ENCODE results near the gene LDHAL6B.
A peak's percentile ranks its signal among the peaks of the same experiment; 100 is the strongest.

The LDHAL6B gene

DNA sequence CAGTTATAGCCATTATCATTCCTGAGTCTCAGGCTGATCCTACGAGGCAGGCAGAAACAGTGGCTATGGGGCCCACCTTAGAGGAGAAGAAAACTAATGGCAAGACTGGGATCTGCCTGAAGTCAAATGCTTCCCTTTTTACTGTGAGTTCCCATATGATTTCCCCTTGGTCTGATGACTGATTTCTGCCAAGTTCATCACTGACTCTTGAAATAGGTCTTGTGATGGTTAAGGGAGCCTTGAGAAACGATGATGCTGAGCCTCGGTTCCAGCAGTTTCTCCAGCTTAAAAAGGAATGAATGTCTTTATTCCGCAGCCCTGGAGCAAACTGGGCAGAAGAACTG is 29.4 kb upstream of the LDHAL6B start:
- DNase-seq (ENCODE audit: low read depth), result peak; percentile 50

DNA sequence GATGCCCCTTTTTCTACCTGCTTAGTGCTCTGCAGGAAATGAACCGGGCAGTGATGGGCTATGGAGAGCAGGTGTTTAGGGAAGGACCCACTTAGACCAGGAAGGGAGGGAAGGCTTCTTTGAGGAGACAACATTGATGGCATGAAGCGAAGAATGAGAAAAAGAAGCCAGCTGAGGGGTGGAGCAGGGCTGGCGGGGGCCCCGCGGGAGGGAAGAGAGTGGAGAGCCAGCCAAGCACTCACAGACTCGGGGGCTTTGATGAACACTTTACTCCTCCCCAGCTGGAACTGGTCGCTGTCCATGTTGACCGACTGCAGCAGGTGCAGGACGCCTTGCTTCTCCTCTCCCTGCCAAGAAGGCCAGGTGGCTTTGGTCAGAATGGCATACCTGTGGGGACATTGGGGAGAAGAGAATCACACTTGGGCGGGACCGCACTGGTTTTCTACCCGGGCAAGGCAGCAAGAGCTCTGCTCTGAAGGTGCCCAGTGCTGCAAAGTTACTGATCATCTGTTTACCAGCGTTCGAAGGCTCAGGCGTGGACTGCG is 28.4 kb upstream of the LDHAL6B start:
- no peak for DNase-seq (ENCODE audit: low read depth)

GRCh38 chr15:59179717-59180116 is 26.9 kb upstream of the LDHAL6B start:
- DNase-seq (ENCODE audit: low read depth), result no peak

DNA sequence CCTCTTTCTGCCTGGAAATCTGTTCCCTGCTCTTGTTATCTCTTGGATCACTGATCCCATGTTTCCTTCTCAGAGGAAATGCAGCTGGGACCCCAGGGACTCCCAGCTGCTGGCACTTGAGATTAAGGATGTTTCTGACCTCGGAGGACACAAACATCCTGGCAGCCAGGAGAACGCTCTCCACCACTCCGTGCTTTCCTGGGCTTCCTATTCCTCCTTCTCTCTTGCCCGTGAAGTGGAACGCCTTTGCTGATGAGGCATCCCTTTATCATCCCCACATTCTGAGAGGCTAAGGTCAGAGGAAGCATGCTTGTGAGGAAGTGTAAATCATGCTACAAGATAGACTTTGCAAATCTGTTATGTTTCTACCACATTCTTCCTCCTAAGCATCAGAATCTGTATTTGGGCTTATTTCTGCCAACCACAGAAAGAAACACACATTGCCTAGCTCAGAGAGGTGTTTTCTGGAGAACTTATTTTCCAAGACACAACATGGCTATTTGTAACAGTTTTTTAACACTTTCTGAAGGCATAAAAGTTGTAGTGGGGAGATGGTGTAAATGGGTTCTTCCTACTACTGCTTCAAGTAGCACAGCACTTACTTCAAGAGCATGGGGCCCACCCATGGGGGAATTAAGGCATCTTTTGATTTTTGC is 25.6 kb upstream of the LDHAL6B start:
- peak; percentile 90 for DNase-seq (ENCODE audit: low read depth)

- DNase-seq (ENCODE audit: low read depth), result no peak
These were observed 20.9 kb upstream of the LDHAL6B start for GRCh38 chr15:59185725-59186124.

DNA sequence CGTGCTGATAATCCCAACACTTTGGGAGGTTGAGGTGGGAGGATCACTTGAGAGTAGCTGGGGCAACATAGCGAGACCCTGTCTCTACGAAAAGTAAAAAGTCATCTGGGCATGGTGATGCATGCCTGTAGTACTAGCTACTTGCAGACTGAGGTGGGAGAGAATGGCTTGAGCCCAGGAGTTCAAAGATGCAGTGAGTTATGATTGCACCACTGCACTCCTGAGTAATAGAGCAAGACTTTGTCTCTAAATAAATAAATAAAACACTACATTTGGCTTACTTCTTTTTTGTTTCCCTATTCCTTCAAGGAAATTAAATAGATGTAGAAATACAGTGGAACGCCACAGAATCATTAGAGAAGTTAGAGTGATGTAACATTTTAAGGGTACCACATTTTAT is 20.1 kb upstream of the LDHAL6B start:
- peak; percentile 86 for DNase-seq (ENCODE audit: low read depth)

GRCh38 chr15:59189241-59189640 is 17.4 kb upstream of the LDHAL6B start:
- no peak for DNase-seq (ENCODE audit: low read depth)

GRCh38 chr15:59190291-59190690 is 16.4 kb upstream of the LDHAL6B start:
- DNase-seq (ENCODE audit: low read depth), result peak; percentile 18

GRCh38 chr15:59191855-59192237 is 14.8 kb upstream of the LDHAL6B start:
- DNase-seq (ENCODE audit: low read depth), result peak; percentile 99

DNA sequence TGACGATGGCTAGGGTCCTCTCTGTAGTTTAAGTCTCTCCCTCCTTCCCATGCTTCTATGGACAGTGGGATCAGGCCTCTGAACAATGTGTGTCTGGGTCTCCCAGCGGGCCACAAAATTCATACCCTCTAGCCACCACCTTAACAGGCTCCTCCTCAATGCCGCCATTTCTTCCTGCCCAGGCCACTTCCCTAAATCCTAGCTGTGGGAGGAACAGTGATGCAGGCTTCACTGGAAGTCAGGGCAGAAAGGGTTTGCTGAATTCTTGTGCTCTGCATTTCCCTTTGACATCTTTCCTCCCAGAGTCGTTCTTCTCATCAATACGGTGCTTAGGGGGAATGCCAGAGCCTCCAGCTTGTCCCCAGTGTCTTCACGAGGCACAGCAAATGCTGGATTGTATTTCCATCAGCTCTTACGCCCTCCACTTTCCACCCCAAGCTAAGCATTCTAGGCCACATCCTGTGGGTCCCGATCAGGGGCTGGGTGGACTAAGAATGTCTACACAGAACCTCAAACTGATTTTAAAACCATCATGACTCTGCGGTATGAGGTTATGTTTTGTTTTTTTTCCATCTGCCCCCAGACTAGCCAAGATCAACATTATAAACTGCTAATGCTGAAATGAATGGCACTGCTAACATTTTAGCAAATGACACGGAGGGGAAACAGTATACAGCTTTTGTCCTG is 11.9 kb upstream of the LDHAL6B start:
- no peak for DNase-seq (ENCODE audit: low read depth)

GRCh38 chr15:59196416-59196815 is 10.2 kb upstream of the LDHAL6B start:
- DNase-seq (ENCODE audit: low read depth), result no peak

- no peak for DNase-seq (ENCODE audit: low read depth)
These were observed 9.2 kb upstream of the LDHAL6B start for GRCh38 chr15:59197454-59197853.

DNA sequence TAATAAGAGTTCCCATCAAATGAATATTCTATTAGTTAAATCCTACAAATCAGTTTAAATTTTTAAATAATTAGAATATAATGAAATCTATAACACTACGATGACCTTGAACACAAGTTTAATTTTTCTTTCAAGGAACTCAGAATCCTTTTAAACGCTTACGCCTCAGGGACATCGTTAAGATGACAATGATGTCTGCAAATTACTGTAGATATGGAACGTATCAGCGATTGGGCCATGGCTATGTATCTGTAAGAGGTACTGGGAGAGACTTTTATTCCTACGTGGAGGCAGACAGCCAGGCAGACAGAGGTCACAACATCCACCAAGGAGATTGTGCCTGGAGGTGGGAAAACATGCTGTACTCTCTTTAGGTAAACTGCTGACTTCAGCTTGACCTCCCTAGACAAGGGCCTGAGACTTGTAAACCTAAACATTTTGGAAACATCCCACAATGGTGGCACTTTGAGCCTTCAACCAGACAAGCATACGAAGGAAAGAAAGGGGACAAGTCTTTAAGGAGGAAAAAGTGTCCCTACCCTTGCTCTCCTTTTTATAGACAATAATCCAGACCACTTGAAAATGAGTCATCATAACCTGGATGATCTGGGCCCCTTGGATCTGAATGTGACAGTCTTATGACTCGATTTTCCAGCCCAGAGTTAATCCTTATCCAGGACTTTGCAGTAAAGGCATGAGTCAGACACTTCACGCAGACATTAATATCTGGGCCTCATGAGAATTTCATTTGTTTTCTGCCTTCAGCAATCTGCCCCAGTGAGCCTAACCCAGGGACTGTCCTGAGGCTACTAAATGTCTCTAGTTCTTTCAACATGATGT is 6.8 kb upstream of the LDHAL6B start:
- DNase-seq (ENCODE audit: low read depth), result peak; percentile 89

DNA sequence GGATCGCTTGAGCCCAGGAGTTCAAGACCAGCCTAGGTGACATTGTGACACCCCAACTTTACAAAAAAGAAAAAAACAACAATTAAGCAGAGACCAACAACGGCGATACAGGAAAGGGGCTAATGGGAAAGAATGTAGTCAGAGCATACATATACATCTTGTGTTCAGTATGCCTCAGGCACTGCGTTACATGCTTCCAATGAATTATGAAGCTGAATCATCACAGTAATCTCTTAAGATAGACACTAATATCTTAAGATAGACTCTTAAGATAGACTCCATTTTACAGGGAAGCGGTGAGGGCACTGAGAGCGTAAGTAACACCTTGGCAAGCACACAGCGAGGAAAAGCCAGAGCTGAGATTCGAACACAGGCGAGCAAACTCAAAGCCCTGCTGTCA is 6.1 kb upstream of the LDHAL6B start:
- peak; percentile 91 for DNase-seq (ENCODE audit: low read depth)

DNA sequence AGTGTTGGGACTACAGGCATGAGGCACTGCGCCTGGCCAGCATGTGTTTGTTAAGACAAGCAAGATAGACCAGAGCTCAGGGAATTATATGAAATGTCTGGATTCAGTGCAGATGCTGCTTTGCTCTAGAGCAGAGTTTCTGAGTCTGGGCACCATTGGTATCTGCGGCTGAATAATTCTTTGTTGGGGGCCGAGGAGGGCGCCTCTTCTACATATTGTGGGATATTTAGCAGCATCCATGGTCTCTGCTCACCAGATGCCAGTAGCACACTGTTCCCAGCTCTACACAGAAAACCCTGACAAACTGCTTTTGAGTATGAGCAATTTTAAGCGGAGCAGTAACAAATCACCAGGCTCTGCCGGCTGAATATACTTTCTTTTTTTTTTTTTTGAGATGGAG is 3.6 kb upstream of the LDHAL6B start:
- DNase-seq (ENCODE audit: low read depth), result no peak

GRCh38 chr15:59203657-59204056 is 3.0 kb upstream of the LDHAL6B start:
- no peak for DNase-seq (ENCODE audit: low read depth)

GRCh38 chr15:59205839-59206622 is 612 bp upstream of the LDHAL6B start:
- no peak for DNase-seq (ENCODE audit: low read depth)

- DNase-seq (ENCODE audit: low read depth), result peak; percentile 36
These were observed 2.1 kb downstream of the LDHAL6B start for GRCh38 chr15:59208613-59209249.

DNA sequence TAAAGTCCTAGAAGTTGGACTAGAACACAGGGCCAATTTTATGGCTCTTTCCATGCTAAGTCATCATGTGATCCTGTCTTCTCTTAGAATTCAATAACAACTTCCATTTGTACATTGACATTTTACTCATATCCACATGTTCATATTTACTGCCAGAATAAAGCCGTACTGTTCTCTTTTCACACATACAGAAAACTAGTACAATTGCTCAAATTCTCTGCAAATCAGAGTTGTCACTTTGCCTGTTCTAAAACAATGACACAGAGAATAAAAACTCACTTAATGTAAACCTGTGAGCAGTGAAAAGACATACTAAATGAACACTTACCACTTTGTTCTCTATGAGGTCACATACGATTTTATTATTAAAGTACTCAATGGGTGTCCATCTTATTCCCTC is 3.5 kb downstream of the LDHAL6B start:
- DNase-seq (ENCODE audit: low read depth), result no peak

- DNase-seq (ENCODE audit: low read depth), result no peak
These were observed 10.3 kb downstream of the LDHAL6B start for GRCh38 chr15:59216911-59217310.

DNA sequence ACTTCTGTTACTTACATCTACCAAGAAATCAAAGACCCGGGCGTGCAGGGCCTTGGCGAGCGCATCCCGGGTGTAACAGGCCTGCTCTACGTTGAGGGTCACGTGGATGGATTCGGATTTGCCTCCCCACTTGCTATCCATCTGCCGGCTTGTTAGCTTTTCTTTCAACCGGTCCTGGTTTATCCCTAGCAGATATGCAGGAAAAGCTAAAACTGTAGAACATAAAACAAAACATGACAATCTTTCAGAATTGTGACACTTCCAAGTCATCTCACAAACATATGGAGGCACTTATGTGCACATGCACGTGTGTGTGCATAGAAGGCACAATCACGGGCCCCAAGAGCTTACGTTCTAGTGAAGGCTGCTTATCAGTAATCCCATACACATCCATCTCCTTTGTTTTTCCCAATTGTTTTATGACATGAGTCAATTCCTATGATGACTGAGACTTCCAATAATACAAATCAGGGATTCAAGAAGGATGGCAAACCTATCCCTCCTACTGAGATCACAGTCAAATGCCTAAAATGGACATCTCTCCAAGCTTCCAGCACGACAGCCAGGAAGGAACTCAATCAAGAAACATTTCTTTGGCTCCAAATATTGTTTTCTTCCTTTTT is 11.3 kb downstream of the LDHAL6B start:
- DNase-seq (ENCODE audit: low read depth), result no peak
